Spinal cord (tissue), 10 donors: Measurements from ENCODE around the gene RYR1. TPM values are rescaled to one million over a fixed set of nuclear protein-coding genes. Genes with fewer than 3 reads are reported as not detected.
"Not testable (repeated sequence)": the region's sequence is repeated elsewhere in the genome, so short reads cannot be mapped to it uniquely, and the experiment has no call there.

Source experiments
- DNase-seq, 6 donors: peaks; one replicate each; pipeline versions ENCODE4 v3.0.0 to v3.0.0-alpha.2; 2013 to 2015; ENCODE audit warnings: low spot score in 6 of 6, low read depth in 4 of 6
- H3K27ac ChIP-seq: one replicate; pipeline ENCODE4 v1.5.1; 2013; ENCODE audit warnings: low read depth, low read length, control low read depth
- H3K27me3 ChIP-seq: one replicate; pipeline ENCODE4 v1.6.1; 2013; ENCODE audit warnings: low read length; ENCODE audit not compliant: control insufficient read depth, insufficient read depth
- H3K36me3 ChIP-seq: one replicate; pipeline ENCODE4 v1.6.1; 2013; ENCODE audit warnings: low read length; ENCODE audit not compliant: control insufficient read depth, insufficient read depth
- H3K4me1 ChIP-seq: one replicate; pipeline ENCODE4 v1.6.1; 2013; ENCODE audit warnings: low read length; ENCODE audit not compliant: control insufficient read depth, insufficient read depth
- H3K4me3 ChIP-seq: one replicate; pipeline ENCODE4 v1.5.1; 2013; ENCODE audit warnings: low read depth, low read length, control low read depth
- H3K9me3 ChIP-seq: one replicate; pipeline ENCODE4 v1.6.1; 2013; ENCODE audit warnings: low read length; ENCODE audit not compliant: control insufficient read depth, insufficient read depth
- WGBS: methylation state at CpG from one replicate; pipeline ENCODE4 v1.1.5; 2013; ENCODE audit warnings: missing lambda C conversion rate; ENCODE audit not compliant: insufficient coverage; 5-methylcytosine and 5-hydroxymethylcytosine counted together
- polyA plus RNA-seq, 2 donors: library from polyadenylated mRNA; unstranded; fragments of 120-200 nt; gene quantifications; one replicate each; pipeline ENCODE4 v1.2.1, GENCODE V29; 2013; ENCODE audit not compliant: insufficient read length in 2 of 2
- total RNA-seq, 2 donors: library from RNA; depleted of rRNA in 1 of 2; stranded (reverse); fragments of 120-200 nt in 1 of 2; fragments of >200 nt in 1 of 2; gene quantifications; one replicate each; pipeline versions ENCODE4 v1.2.3 to v1.2.4, GENCODE V29; 2013 to 2014
- donor health status: healthy.

Gene RYR1
- total and polyA plus RNA-seq, 4 donors = 6.0 to 15.1 (median 10.5) TPM

- H3K4me1 ChIP-seq = peaks cover 10% of the 10 kb centered on the region
- H3K27me3 ChIP-seq = no peaks in the 10 kb centered on the region
- H3K27ac ChIP-seq = no peak overlapping the region
Measured at GRCh38 chr19:38596057-38596981, 162.8 kb downstream of the RYR1 start.

DNA sequence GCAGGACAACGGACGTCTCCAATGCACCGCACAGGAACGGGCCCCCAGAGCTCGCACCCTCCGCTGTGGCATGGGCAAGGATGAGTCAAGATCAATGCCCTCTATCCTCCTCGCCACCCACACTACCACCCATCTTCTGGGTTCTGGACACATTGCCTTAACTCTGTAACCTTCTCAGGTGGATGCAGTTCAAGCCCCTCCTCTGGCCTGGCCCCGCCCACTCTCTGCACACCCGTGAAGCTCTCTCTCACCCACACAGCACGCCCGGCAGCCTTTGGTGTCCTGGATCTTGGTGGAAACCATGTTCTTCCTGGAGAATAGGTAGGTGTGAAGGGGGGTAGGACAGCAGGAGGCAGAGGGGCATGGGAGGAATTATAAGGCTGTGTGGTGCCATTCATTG is 163.6 kb downstream of the RYR1 start:
- H3K27ac ChIP-seq = no peak overlapping the region
- 91% methylated on average over 6 of the region's 11 CpGs for WGBS
- H3K9me3 ChIP-seq = no peaks in the 10 kb centered on the region
- no peak overlapping the region for H3K4me3 ChIP-seq
- peaks cover 10% of the 10 kb centered on the region for H3K4me1 ChIP-seq
- no peak for DNase-seq
- no peaks in the 10 kb centered on the region for H3K36me3 ChIP-seq
- H3K27me3 ChIP-seq = no peaks in the 10 kb centered on the region

More at GRCh38 chr19:38596057-38596981, 162.8 kb downstream of the RYR1 start:
- no peaks in the 10 kb centered on the region for H3K36me3 ChIP-seq
- H3K4me3 ChIP-seq = peak overlapping the region; percentile 9
- WGBS = 2% methylated on average over 53 of the region's 55 CpGs
- DNase-seq = peak in 4 of 6 donors; percentile 38 to 93 (median 56)
- H3K9me3 ChIP-seq = no peaks in the 10 kb centered on the region

- Histone ChIP-seq H3K36me3 (no peaks in the 10 kb centered on the region), H3K27ac (no peak overlapping the region), H3K9me3 (no peaks in the 10 kb centered on the region), H3K4me1 (peaks cover 10% of the 10 kb centered on the region), H3K4me3 (no peak overlapping the region), H3K27me3 (no peaks in the 10 kb centered on the region)
- no peak for DNase-seq
- 87% methylated on average over 8 of the region's 11 CpGs for WGBS
Measured at GRCh38 chr19:38599722-38600121, 166.2 kb downstream of the RYR1 start.

GRCh38 chr19:38602856-38603255 is 169.4 kb downstream of the RYR1 start:
- WGBS = no CpG with 5 or more reads among the region's 5 CpGs
- H3K27ac ChIP-seq, H3K4me1 ChIP-seq: not testable (repeated sequence)

DNA sequence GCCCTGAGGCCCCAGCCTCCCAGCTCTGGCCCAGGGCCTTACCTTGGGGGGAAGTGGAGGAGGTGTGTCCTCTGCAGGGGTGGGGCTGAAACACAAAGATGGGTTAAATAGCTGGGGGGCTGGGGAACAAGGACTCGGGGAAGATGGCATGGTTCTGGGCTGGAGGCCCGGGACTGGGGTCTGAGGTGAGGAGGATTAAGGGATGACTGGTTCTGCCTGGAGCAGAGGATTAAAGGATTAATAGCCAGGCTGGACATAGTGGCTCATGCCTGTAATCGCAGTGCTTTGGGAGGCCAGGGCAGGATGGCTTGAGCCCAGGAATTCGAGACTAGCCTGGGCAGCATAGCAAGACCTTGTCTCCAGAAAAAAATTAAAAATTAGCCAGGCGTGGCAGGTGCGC is 172.6 kb downstream of the RYR1 start:
- 82% methylated on average over 6 of the region's 6 CpGs for WGBS
- Histone ChIP-seq H3K9me3 (no peaks in the 10 kb centered on the region), H3K27ac (no peak overlapping the region)

More at GRCh38 chr19:38602856-38603255, 169.4 kb downstream of the RYR1 start:
- not testable (repeated sequence) for DNase-seq, H3K9me3 ChIP-seq, H3K4me3 ChIP-seq, H3K36me3 ChIP-seq, H3K27me3 ChIP-seq

GRCh38 chr19:38614289-38614688 is 180.8 kb downstream of the RYR1 start:
- H3K36me3 ChIP-seq = no peaks in the 10 kb centered on the region
- no peaks in the 10 kb centered on the region for H3K9me3 ChIP-seq
- H3K4me3 ChIP-seq = no peak overlapping the region
- DNase-seq = no peak
- 100% methylated on average over 1 of the region's 3 CpGs for WGBS
- no peaks in the 10 kb centered on the region for H3K27me3 ChIP-seq
- H3K27ac ChIP-seq = no peak overlapping the region
- peaks cover 14% of the 10 kb centered on the region for H3K4me1 ChIP-seq

More for the DNA sequence above, 172.6 kb downstream of the RYR1 start:
- no peaks in the 10 kb centered on the region for H3K36me3 ChIP-seq
- no peaks in the 10 kb centered on the region for H3K4me1 ChIP-seq
- no peak for DNase-seq
- H3K27me3 ChIP-seq = no peaks in the 10 kb centered on the region
- H3K4me3 ChIP-seq = no peak overlapping the region

GRCh38 chr19:38615007-38615581 is 181.6 kb downstream of the RYR1 start:
- Histone ChIP-seq H3K4me3 (no peak overlapping the region), H3K27ac (no peak overlapping the region), H3K27me3 (no peaks in the 10 kb centered on the region), H3K36me3 (peaks cover 4% of the 10 kb centered on the region), H3K9me3 (no peaks in the 10 kb centered on the region), H3K4me1 (peaks cover 22% of the 10 kb centered on the region)
- no peak for DNase-seq
- 73% methylated on average over 7 of the region's 7 CpGs for WGBS

DNA sequence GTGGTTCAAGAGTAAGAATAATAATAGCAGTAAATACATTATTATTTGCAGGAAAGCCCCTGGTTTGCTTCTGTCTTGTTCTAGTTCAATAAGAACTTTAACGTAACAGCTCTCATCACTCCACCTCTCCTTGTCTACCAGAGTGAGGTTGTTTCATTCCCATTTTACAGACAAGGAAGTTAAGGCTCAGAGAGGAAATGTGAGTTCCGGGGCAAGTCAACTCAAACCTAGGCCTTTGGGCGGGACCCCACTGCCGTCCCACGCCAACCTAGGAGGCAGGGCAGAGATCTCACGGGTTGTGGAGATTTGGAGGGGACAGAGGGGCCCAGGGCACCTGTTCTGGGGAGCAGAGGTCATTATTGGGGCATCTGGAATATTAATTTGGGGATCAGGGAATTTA is 182.8 kb downstream of the RYR1 start:
- Histone ChIP-seq H3K9me3 (no peaks in the 10 kb centered on the region), H3K4me3 (no peak overlapping the region), H3K27me3 (no peaks in the 10 kb centered on the region), H3K4me1 (peaks cover 24% of the 10 kb centered on the region), H3K36me3 (peaks cover 15% of the 10 kb centered on the region), H3K27ac (no peak overlapping the region)
- DNase-seq = no peak
- WGBS = 92% methylated on average over 5 of the region's 6 CpGs

- no peaks in the 10 kb centered on the region for H3K27me3 ChIP-seq
- no peak for DNase-seq
- 94% methylated on average over 7 of the region's 9 CpGs for WGBS
- H3K36me3 ChIP-seq = peaks cover 23% of the 10 kb centered on the region
- peaks cover 24% of the 10 kb centered on the region for H3K4me1 ChIP-seq
- no peaks in the 10 kb centered on the region for H3K9me3 ChIP-seq
- no peak overlapping the region for H3K27ac ChIP-seq
- no peak overlapping the region for H3K4me3 ChIP-seq
Measured at GRCh38 chr19:38617283-38617763, 183.8 kb downstream of the RYR1 start.
